HEK293 (cell line): Measurements from ENCODE around the gene ZFR2.

Source experiments
- GFI1B ChIP-seq: fragments of 450-650 bp; formaldehyde crosslinking; IDR thresholded peaks from 2 replicates; pipeline ENCODE4 v1.5.1; 2016; ENCODE audit warnings: missing biosample characterization, missing genetic modification characterization
- PRDM1 ChIP-seq: fragments of 450-650 bp; formaldehyde crosslinking; IDR thresholded peaks from 2 replicates; pipeline ENCODE4; 2016; ENCODE audit warnings: missing biosample characterization, missing genetic modification characterization
- PRDM2 ChIP-seq: fragments of 450-650 bp; formaldehyde crosslinking; IDR thresholded peaks from 2 replicates; pipeline ENCODE4 v1.5.1; 2016; ENCODE audit warnings: missing biosample characterization, missing genetic modification characterization, borderline replicate concordance
- YY1 ChIP-seq: fragments of 450-650 bp; formaldehyde crosslinking; IDR thresholded peaks from 2 replicates; pipeline ENCODE4 v1.5.1; 2018; ENCODE audit warnings: missing biosample characterization, missing genetic modification characterization
- ZNF558 ChIP-seq: fragments of 450-650 bp; formaldehyde crosslinking; IDR thresholded peaks from 2 replicates; pipeline ENCODE4 v1.5.1; 2016; ENCODE audit warnings: missing biosample characterization, missing genetic modification characterization
- ZNF629 ChIP-seq: fragments of 450-650 bp; formaldehyde crosslinking; IDR thresholded peaks from 2 replicates; pipeline ENCODE4 v1.5.1; 2017; ENCODE audit warnings: missing biosample characterization, missing genetic modification characterization
- TF ChIP-seq, protein P1 (sequence below): IDR thresholded peaks from 2 replicates; pipeline ENCODE4 v1.6.1; 2011; ENCODE audit warnings: mild to moderate bottlenecking, low read depth, low read length, borderline replicate concordance
- TF ChIP-seq, protein P2 (sequence below): fragments of 450-650 bp; formaldehyde crosslinking; IDR thresholded peaks from 2 replicates; pipeline ENCODE4 v1.5.1; 2016; ENCODE audit warnings: missing biosample characterization, missing genetic modification characterization

- TF ChIP-seq, protein P1, sequence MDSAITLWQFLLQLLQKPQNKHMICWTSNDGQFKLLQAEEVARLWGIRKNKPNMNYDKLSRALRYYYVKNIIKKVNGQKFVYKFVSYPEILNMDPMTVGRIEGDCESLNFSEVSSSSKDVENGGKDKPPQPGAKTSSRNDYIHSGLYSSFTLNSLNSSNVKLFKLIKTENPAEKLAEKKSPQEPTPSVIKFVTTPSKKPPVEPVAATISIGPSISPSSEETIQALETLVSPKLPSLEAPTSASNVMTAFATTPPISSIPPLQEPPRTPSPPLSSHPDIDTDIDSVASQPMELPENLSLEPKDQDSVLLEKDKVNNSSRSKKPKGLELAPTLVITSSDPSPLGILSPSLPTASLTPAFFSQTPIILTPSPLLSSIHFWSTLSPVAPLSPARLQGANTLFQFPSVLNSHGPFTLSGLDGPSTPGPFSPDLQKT = no peak
- TF ChIP-seq PRDM2 (tag by site-specific recombination) = no peak
- TF ChIP-seq, protein P2, sequence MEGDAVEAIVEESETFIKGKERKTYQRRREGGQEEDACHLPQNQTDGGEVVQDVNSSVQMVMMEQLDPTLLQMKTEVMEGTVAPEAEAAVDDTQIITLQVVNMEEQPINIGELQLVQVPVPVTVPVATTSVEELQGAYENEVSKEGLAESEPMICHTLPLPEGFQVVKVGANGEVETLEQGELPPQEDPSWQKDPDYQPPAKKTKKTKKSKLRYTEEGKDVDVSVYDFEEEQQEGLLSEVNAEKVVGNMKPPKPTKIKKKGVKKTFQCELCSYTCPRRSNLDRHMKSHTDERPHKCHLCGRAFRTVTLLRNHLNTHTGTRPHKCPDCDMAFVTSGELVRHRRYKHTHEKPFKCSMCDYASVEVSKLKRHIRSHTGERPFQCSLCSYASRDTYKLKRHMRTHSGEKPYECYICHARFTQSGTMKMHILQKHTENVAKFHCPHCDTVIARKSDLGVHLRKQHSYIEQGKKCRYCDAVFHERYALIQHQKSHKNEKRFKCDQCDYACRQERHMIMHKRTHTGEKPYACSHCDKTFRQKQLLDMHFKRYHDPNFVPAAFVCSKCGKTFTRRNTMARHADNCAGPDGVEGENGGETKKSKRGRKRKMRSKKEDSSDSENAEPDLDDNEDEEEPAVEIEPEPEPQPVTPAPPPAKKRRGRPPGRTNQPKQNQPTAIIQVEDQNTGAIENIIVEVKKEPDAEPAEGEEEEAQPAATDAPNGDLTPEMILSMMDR (tag by site-specific recombination) = no peak
- no peak for TF ChIP-seq ZNF558 (tag by site-specific recombination)
- no peak for TF ChIP-seq YY1 (tag by site-specific recombination)
- no peak for TF ChIP-seq ZNF629 (tag by site-specific recombination)
- TF ChIP-seq GFI1B (tag by site-specific recombination) = no peak
- no peak for TF ChIP-seq PRDM1 (tag by site-specific recombination)
Observed at GRCh38 chr19:3882041-3882384, 13.2 kb upstream of the ZFR2 start.
